ENCODE results near the gene RRAS.

DNA sequence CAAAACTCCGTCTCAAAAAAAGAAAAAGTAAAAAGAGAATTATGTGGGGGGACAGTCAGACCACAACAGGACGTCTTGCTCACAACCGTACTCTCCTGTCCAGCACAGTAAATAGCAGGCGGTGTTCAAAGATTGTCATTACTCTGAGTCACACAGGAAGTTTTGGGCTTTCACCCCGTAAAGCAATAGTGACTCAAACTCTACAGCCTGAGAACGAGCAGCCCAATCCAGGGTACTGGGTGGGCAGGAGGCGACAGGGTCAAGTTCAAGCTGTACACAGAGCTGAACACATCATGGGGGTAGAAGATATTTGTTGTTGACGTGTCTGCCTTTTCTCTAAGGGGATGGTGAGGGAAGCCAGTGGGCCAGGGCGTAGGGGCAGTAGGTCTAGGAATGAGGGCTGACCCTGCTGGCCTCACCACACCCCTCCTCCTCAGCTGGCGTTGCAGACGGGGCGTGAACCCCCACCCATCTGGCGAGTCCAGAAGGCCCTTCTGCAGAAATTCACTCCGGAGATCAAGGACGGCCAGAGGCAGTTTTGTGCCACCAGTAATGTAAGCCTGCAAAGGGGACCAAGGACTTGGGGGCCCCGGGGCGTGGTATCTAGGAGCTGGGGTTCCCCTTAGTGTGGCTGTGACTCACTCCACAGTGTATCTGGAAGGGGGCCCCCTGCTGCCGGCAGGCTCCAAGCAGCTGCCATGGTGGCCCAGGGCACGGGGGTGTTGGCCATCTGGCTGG, 25.7 kb downstream of the RRAS start:
- TF ChIP-seq, protein P1, sequence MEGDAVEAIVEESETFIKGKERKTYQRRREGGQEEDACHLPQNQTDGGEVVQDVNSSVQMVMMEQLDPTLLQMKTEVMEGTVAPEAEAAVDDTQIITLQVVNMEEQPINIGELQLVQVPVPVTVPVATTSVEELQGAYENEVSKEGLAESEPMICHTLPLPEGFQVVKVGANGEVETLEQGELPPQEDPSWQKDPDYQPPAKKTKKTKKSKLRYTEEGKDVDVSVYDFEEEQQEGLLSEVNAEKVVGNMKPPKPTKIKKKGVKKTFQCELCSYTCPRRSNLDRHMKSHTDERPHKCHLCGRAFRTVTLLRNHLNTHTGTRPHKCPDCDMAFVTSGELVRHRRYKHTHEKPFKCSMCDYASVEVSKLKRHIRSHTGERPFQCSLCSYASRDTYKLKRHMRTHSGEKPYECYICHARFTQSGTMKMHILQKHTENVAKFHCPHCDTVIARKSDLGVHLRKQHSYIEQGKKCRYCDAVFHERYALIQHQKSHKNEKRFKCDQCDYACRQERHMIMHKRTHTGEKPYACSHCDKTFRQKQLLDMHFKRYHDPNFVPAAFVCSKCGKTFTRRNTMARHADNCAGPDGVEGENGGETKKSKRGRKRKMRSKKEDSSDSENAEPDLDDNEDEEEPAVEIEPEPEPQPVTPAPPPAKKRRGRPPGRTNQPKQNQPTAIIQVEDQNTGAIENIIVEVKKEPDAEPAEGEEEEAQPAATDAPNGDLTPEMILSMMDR (IDR thresholded peaks at IDR 0.05 in 2 of 3, conservative IDR thresholded peaks at IDR 0.05 in 1 of 3; ENCODE audit: borderline replicate concordance in 1 of 3, insufficient read depth in 1 of 3, low read depth in 2 of 3, low read length in 2 of 3) = peak in 1 of 3 experiments; percentile 23; a peak in 2 of 6 replicates
- TF ChIP-seq RAD21 (IDR thresholded peaks at IDR 0.05; ENCODE audit: low read depth) = no peak

All from HCT116 (cell line).